Ishikawa (cell line): ENCODE results near the gene C20orf202.

Experiments
- CEBPB ChIP-seq: IDR thresholded peaks from 2 replicates; pipeline ENCODE4 v1.6.1; 2012
- CREB1 ChIP-seq: IDR thresholded peaks from 2 replicates; pipeline ENCODE4 v1.6.1; 2012; ENCODE audit warnings: low read depth
- EGR1 ChIP-seq: IDR thresholded peaks from 2 replicates; pipeline ENCODE4 v1.6.1; 2012
- EP300 ChIP-seq: IDR thresholded peaks from 2 replicates; pipeline ENCODE4 v1.6.1; 2012; ENCODE audit warnings: borderline replicate concordance
- FOXM1 ChIP-seq: IDR thresholded peaks from 2 replicates; pipeline ENCODE4 v1.6.1; 2012; ENCODE audit warnings: low read depth, borderline replicate concordance
- MAX ChIP-seq: IDR thresholded peaks from 2 replicates; pipeline ENCODE4 v1.6.1; 2012
- NFIC ChIP-seq: IDR thresholded peaks from 2 replicates; pipeline ENCODE4 v1.6.1; 2012
- RAD21 ChIP-seq: IDR thresholded peaks from 2 replicates; pipeline ENCODE4 v1.6.1; 2012; ENCODE audit warnings: low read depth
- REST ChIP-seq: IDR thresholded peaks from 2 replicates; pipeline ENCODE4 v1.6.1; 2012; ENCODE audit warnings: low read depth, mild to moderate bottlenecking
- TAF1 ChIP-seq: IDR thresholded peaks from 2 replicates; pipeline ENCODE4 v1.6.1; 2012; ENCODE audit warnings: low read depth, mild to moderate bottlenecking
- TCF12 ChIP-seq: IDR thresholded peaks from 2 replicates; pipeline ENCODE4 v1.6.1; 2012; ENCODE audit warnings: low read depth
- TEAD4 ChIP-seq: IDR thresholded peaks from 2 replicates; pipeline ENCODE4 v1.6.1; 2012
- USF1 ChIP-seq: IDR thresholded peaks from 2 replicates; pipeline ENCODE4 v1.6.1; 2012
- YY1 ChIP-seq: IDR thresholded peaks from 2 replicates; pipeline ENCODE4 v1.6.1; 2012; ENCODE audit warnings: low read depth
- ZBTB7A ChIP-seq: IDR thresholded peaks from 2 replicates; pipeline ENCODE4 v1.6.1; 2012; ENCODE audit warnings: low read depth

The C20orf202 gene

GRCh38 chr20:1252416-1252815, 49.2 kb downstream of the C20orf202 start:
- no peak for TF ChIP-seq TEAD4

- TF ChIP-seq TCF12 (no peak), FOXM1 (no peak), NFIC (no peak), TEAD4 (no peak), EGR1 (no peak), YY1 (no peak), USF1 (no peak), TAF1 (no peak), EP300 (no peak), REST (no peak), CREB1 (no peak), RAD21 (no peak), CEBPB (no peak), ZBTB7A (no peak), MAX (no peak)
Measured at GRCh38 chr20:1254254-1254653, 51.0 kb downstream of the C20orf202 start.

- TF ChIP-seq EGR1 (no peak), USF1 (no peak), YY1 (no peak), CREB1 (no peak), TEAD4 (no peak), RAD21 (no peak), TCF12 (no peak)
Measured at GRCh38 chr20:1255675-1256074, 52.4 kb downstream of the C20orf202 start.
